Heart left ventricle (tissue), 16 donors: ENCODE results near the gene RHOV. TPM values are rescaled to one million over a fixed set of nuclear protein-coding genes. Genes with fewer than 3 reads are reported as not detected.

ENCODE experiments used
- ATAC-seq, 4 donors: fragments of 200-7000 bp; cut with Tn5 transposase; one replicate each; pipeline ENCODE4 v1.9.1; 2020 to 2022; ENCODE audit warnings: moderate library complexity in 4 of 4, mild to moderate bottlenecking in 3 of 4, moderate number of reproducible peaks in 1 of 4
- DNase-seq, 5 donors: peaks; one replicate each; pipeline ENCODE4 v3.0.0-alpha.2; 2020
- H3K27ac ChIP-seq, 12 donors: fragments of 200-600 bp; sonication (generic) in 4 of 12; one replicate each; pipeline versions ENCODE4 v1.5.0 to v1.8.0; 2016 to 2022; ENCODE audit warnings: mild to moderate bottlenecking in 2 of 12
- H3K27me3 ChIP-seq, 9 donors: fragments of 200-600 bp; sonication (generic) in 2 of 9; one replicate each; pipeline versions ENCODE4 v1.5.1 to v1.8.0; 2016 to 2022; ENCODE audit warnings: mild to moderate bottlenecking in 3 of 9
- H3K36me3 ChIP-seq, 9 donors: fragments of 200-600 bp; sonication (generic) in 2 of 9; one replicate each; pipeline versions ENCODE4 v1.5.0 to v1.8.0; 2018 to 2022; ENCODE audit warnings: mild to moderate bottlenecking in 2 of 9
- H3K4me1 ChIP-seq, 12 donors: fragments of 200-600 bp; sonication (generic) in 4 of 12; one replicate each; pipeline versions ENCODE4 v1.5.0 to v1.8.0; 2016 to 2022; ENCODE audit warnings: mild to moderate bottlenecking in 3 of 12
- H3K4me3 ChIP-seq, 12 donors: fragments of 200-600 bp; sonication (generic) in 4 of 12; one replicate each; pipeline versions ENCODE4 v1.5.0 to v1.8.0; 2017 to 2022; ENCODE audit warnings: mild to moderate bottlenecking in 9 of 12, moderate library complexity in 4 of 12
- H3K9me3 ChIP-seq, 12 donors: fragments of 200-600 bp; sonication (generic) in 4 of 12; one replicate each; pipeline versions ENCODE4 v1.5.0 to v1.8.0; 2016 to 2022; ENCODE audit warnings: mild to moderate bottlenecking in 1 of 12
- CTCF ChIP-seq, 12 donors: fragments of 200-600 bp; sonication (generic) in 4 of 12; IDR thresholded peaks; one replicate each; pipeline versions ENCODE4 v1.5.0 to v1.8.0; 2018 to 2022; ENCODE audit warnings: antibody characterized with exemption in 12 of 12, mild to moderate bottlenecking in 5 of 12
- POLR2A ChIP-seq, 2 donors: fragments of 450-650 bp; IDR thresholded peaks; one replicate each; pipeline ENCODE4 v1.6.1; 2017; ENCODE audit warnings: antibody characterized with exemption in 2 of 2, mild to moderate bottlenecking in 2 of 2, moderate library complexity in 2 of 2
- WGBS, 4 donors: extraction: QIAGEN DNeasy Blood & Tissue Kit in 2 of 4; methylation state at CpG; one replicate each; pipeline versions ENCODE4 v1.1.5 to v1.1.7; 2013 to 2018; 5-methylcytosine and 5-hydroxymethylcytosine counted together
- intact Hi-C, 10 donors: fragments of 100-400 bp; cut with DNase I; formaldehyde crosslinking; loops; one replicate each; pipeline versions ENCODE4 v1.11.1 to v1.14.2; 2022
- polyA plus RNA-seq, 2 donors: library from polyadenylated mRNA; stranded (reverse); fragments of 200-250 nt; gene quantifications; one replicate each; pipeline ENCODE4 v1.2.3, GENCODE V29; 2013
- total RNA-seq, 9 donors: library from RNA; depleted of rRNA in 2 of 9; stranded (reverse); fragments of >200 nt in 2 of 9; fragmentation: NEBNext Ultra II Directional in 3 of 9; extraction: Animal tissue kit (Norgen Biotek cat#: 25700) in 3 of 9; gene quantifications; one replicate each; pipeline versions ENCODE4 v1.1.0 to v1.2.4, GENCODE V29; 2016 to 2023
- donor health status: ischemic (EF 13 %, LVEDD 7.1; RV severe dilation, severe dysfunction).
- donor health status: healthy with polysubstance abuse.
- donor health status: DM: no; HTN: yes; CAD: no.
- donor health status: DM: no; HTN: no; CAD: no.
- donor health status: ischemic (EF 25% LVEDD 6.9; RV normal size, moderate dysfunction).
- donor health status: ischemic (EF 25% LVEDD 5.7; RV mildly dilated, moderate dysfunction).
- donor health status: healthy.
- donor health status: DM: yes; HTN: yes; CAD: no.
- donor health status: ischemic (EF 35%, LVEDD 5.7; RV mildly dilated, moderate dysfunction).
- donor health status: nonischemic (EF 11% LVEDD 7.7; RV severe dilation, severe dysfunction).
- donor health status: DM: yes; HTN: yes; CAD: no.
- donor health status: PGD.
- donor health status: ischemic (EF 29% LVEDD 5.4; RV normal size, mild dysfunction).
- donor health status: nonischemic (EF 23%, LVEDD 6.1; RV moderate dilation, normal function).

RHOV gene
- total and polyA plus RNA-seq, 11 donors: not detected

DNA sequence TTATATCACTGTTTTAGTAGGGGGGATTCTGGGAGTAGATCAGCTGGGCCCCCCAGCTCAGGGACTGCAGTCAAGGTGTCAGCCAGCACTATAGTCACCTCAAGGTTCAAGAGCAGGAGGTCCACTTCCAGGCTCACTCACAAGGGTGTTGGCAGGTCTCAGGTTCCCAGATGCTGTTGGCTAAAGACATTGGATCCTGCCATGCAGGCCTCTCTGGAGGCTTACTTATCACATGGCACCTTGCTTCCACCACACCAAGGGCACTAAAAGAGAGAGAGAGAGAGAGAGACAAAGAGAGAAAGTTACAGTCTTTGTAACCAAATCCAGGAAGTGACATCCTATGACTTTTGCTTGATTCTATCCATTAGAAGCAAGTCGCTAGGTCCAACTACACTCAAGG, 38.0 kb downstream of the RHOV start:
- DNase-seq (no peak), ATAC-seq (no peak)
- no peak overlapping the region for H3K4me3 ChIP-seq
- H3K9me3 ChIP-seq: no peaks in the 10 kb centered on the region
- intact Hi-C loops: no loop called here
- no peak overlapping the region for H3K27ac ChIP-seq
- no peaks in the 10 kb centered on the region for H3K4me1 ChIP-seq
- no peaks in the 10 kb centered on the region for H3K27me3 ChIP-seq
- no peaks in the 10 kb centered on the region for H3K36me3 ChIP-seq
- TF ChIP-seq POLR2A (IDR thresholded peaks at IDR 0.05) (no peak), CTCF (IDR thresholded peaks at IDR 0.05) (no peak)
- WGBS, 4 donors: 84 to 94% (median 93%) methylated on average over 1 of the region's 1 CpG

DNA sequence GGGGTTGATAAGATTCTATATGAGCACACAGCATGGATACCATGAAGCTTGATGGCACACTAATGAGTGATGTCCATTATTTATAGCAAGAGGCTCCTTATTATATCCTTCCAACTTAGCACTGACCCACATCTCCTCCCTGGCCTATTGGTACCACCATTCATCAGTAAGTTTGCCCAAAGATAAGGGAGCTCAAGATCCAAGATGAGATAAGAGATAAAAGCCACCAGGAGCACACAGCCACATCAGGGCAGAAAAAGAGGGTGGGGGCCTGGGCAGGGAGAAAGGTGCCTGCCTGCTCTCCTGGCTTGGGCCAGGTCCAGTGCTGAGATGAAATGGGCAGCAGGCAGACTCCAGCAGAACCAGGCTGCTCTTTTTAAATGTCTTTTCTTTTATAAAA, 41.1 kb downstream of the RHOV start:
- Histone ChIP-seq H3K27me3 (no peaks in the 10 kb centered on the region), H3K4me3 (no peak overlapping the region), H3K27ac (no peak overlapping the region), H3K9me3 (no peaks in the 10 kb centered on the region), H3K4me1 (no peaks in the 10 kb centered on the region), H3K36me3 (no peaks in the 10 kb centered on the region)
- DNase-seq (no peak), ATAC-seq (no peak)
- intact Hi-C loops: no loop called here
- TF ChIP-seq CTCF (IDR thresholded peaks at IDR 0.05): no peak

- no peaks in the 10 kb centered on the region for H3K4me1 ChIP-seq
- intact Hi-C loops: no loop called here
- no peaks in the 10 kb centered on the region for H3K9me3 ChIP-seq
- 69 to 75% (median 72%) methylated on average over 1 of the region's 1 CpG for WGBS, 4 donors
- no peak for DNase-seq
- no peak overlapping the region for H3K27ac ChIP-seq
- TF ChIP-seq CTCF (IDR thresholded peaks at IDR 0.05) (no peak), POLR2A (IDR thresholded peaks at IDR 0.05) (no peak)
- H3K4me3 ChIP-seq: no peak overlapping the region
- ATAC-seq: no peak
- H3K36me3 ChIP-seq: no peaks in the 10 kb centered on the region
- H3K27me3 ChIP-seq: no peaks in the 10 kb centered on the region
These were observed 42.2 kb downstream of the RHOV start for GRCh38 chr15:40831861-40832260.

GRCh38 chr15:40830884-40831283, 43.1 kb downstream of the RHOV start:
- Histone ChIP-seq H3K36me3 (no peaks in the 10 kb centered on the region), H3K4me3 (no peak overlapping the region), H3K27ac (no peak overlapping the region), H3K27me3 (no peaks in the 10 kb centered on the region), H3K9me3 (no peaks in the 10 kb centered on the region), H3K4me1 (no peaks in the 10 kb centered on the region)
- ATAC-seq (no peak), DNase-seq (no peak)
- TF ChIP-seq CTCF (IDR thresholded peaks at IDR 0.05) (no peak), POLR2A (IDR thresholded peaks at IDR 0.05) (no peak)
- intact Hi-C loops: no loop called here
- 59 to 72% (median 65%) methylated on average over 2 of the region's 2 CpGs for WGBS, 4 donors
